Measurements from ENCODE around the gene IRX4. TPM values are rescaled to one million over a fixed set of nuclear protein-coding genes. Genes with fewer than 3 reads are reported as not detected.

IRX4 gene
- total RNA-seq, 1 experiment from 2014 or later: 16.5 TPM

GRCh38 chr5:1875281-1875842, 7.4 kb downstream of the IRX4 start:
- no peak overlapping the region for H3K27ac ChIP-seq (ENCODE audit: low read depth, low read length)
- CTCF ChIA-PET: no interaction called here
- H3K27me3 ChIP-seq (ENCODE audit: insufficient read depth, low read length): no peaks in the 10 kb centered on the region
- H3K79me2 ChIP-seq (ENCODE audit: insufficient read depth, low read length): no peaks in the 10 kb centered on the region
- TF ChIP-seq EZH2phosphoT487 (IDR thresholded peaks at IDR 0.05; ENCODE audit: borderline replicate concordance) (no peak), CEBPB (IDR thresholded peaks at IDR 0.05; ENCODE audit: low read depth) (no peak), EZH2 (IDR thresholded peaks at IDR 0.05) (no peak), EGR1 (IDR thresholded peaks at IDR 0.05; ENCODE audit: low read depth) (no peak), ZBTB33 (IDR thresholded peaks at IDR 0.05; ENCODE audit: extremely low read depth, insufficient replicate concordance, low read length) (no peak), CBX3 (IDR thresholded peaks at IDR 0.05; ENCODE audit: low read depth) (no peak), YY1 (IDR thresholded peaks at IDR 0.05; ENCODE audit: extremely low read depth, insufficient replicate concordance, low read depth, low read length) (no peak), RAD21 (IDR thresholded peaks at IDR 0.05; ENCODE audit: low read depth) (no peak), POLR2AphosphoS5 (IDR thresholded peaks at IDR 0.05; ENCODE audit: low read depth, low read length) (no peak), SP1 (IDR thresholded peaks at IDR 0.05; ENCODE audit: low read depth) (no peak), CTCF (IDR thresholded peaks at IDR 0.05 in 2 of 3, conservative IDR thresholded peaks at IDR 0.05 in 1 of 3; ENCODE audit: borderline replicate concordance in 1 of 3, insufficient read depth in 1 of 3, low read depth in 2 of 3, low read length in 2 of 3) (no peak), ZFX (IDR thresholded peaks at IDR 0.05) (no peak), SIN3A (IDR thresholded peaks at IDR 0.05; ENCODE audit: low read depth) (no peak), ELF1 (IDR thresholded peaks at IDR 0.05; ENCODE audit: borderline replicate concordance, low read depth) (no peak), TCF7L2 (IDR thresholded peaks at IDR 0.05; ENCODE audit: borderline replicate concordance, extremely low read depth, insufficient read depth, insufficient read length) (no peak), FOSL1 (IDR thresholded peaks at IDR 0.05; ENCODE audit: low read depth) (no peak), SRF (IDR thresholded peaks at IDR 0.05; ENCODE audit: low read depth) (no peak), JUND (IDR thresholded peaks at IDR 0.05) (no peak)
- BruUV-seq (replicated peaks): no TSS peak
- no peak overlapping the region for H3K9ac ChIP-seq (ENCODE audit: low read length)
- H2AFZ ChIP-seq (ENCODE audit: low read depth, low read length, poor library complexity, severe bottlenecking): no peak overlapping the region
- no peaks in the 10 kb centered on the region for H3K36me3 ChIP-seq (ENCODE audit: control insufficient read depth in 1 of 2, insufficient read depth in 2 of 2, low read length in 2 of 2)
- H3K4me2 ChIP-seq (ENCODE audit: low read length): no peak overlapping the region
- no peaks in the 10 kb centered on the region for H3K9me3 ChIP-seq (ENCODE audit: control insufficient read depth in 1 of 2, insufficient read depth in 1 of 2, low read depth in 1 of 2, low read length in 2 of 2)
- H3K4me1 ChIP-seq (ENCODE audit: control insufficient read depth in 1 of 2, insufficient read depth in 2 of 2, low read length in 2 of 2): no peaks in the 10 kb centered on the region
- RAD21 ChIA-PET (ENCODE audit: low non-redundant PET in 1 of 2, low total read pairs in 2 of 2, uncharacterized antibody in 2 of 2, unreplicated experiment in 2 of 2): no interaction called here
- H3K9me2 ChIP-seq (ENCODE audit: insufficient read depth): no peaks in the 10 kb centered on the region
- DNase-seq (ENCODE audit: low read depth, low spot score): no peak
- H4K20me1 ChIP-seq (ENCODE audit: insufficient read depth): no peaks in the 10 kb centered on the region
- no peak for ATAC-seq
- POLR2A ChIA-PET: no interaction called here
- intact Hi-C loops (cut with micrococcal nuclease): no loop called here
- H3K4me3 ChIP-seq (replicated peaks in 1 of 2; ENCODE audit: low read depth in 1 of 2, low read length in 2 of 2): no peak overlapping the region

Data from HCT116 (cell line).